Measurements from ENCODE around the gene MMP24.

DNA sequence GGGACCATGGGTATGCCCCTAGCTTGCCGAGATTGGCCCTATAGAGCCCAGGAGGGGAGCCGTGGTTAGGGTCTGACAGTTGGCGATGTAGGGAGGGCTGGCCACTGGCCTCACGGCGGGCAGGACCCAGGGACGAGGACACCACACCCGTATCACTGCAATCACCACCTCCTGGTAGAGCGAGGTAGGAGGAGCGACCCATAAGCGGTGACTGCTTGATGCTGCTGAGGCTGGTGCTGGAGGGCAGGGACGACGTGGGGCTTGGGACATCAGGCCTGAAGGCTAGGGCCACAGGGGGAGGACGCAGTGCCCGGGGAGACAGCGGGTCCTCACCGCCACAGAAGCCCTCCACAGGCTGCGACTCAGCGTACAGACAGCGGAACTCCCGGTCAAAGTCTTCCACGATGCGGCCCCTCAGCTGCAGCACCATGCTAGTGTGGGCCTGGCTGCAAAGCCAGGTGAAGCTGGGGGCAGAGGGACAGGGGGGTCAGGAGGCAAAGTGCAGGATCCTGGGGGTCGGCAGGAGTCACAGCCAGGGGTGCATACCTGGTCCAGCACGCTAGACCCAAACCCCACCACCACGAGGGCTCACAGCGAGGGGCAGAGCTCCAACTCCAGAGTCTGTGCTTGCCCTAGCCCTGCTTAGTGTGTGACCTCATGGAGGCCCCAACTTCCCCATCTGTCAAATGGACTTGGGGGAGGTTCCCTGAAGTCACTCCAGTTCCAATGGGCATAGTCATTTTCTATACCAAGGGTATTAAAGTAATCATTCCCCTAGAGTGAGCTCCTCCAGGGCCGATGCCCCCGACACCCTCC, 61.2 kb downstream of the MMP24 start:
- TF ChIP-seq CTCF (conservative IDR thresholded peaks at IDR 0.05; ENCODE audit: low read depth in 2 of 2) (no peak), EZH2 (IDR thresholded peaks at IDR 0.05; ENCODE audit: low read depth, unreplicated experiment) (no peak), POLR2AphosphoS5 (IDR thresholded peaks at IDR 0.05; ENCODE audit: low read depth) (no peak), EZH2phosphoT487 (IDR thresholded peaks at IDR 0.05; ENCODE audit: unreplicated experiment) (no peak), ZNF114 (CRISPR knock-in tag; IDR thresholded peaks at IDR 0.05) (no peak)
- TF ChIP-seq, protein P1, sequence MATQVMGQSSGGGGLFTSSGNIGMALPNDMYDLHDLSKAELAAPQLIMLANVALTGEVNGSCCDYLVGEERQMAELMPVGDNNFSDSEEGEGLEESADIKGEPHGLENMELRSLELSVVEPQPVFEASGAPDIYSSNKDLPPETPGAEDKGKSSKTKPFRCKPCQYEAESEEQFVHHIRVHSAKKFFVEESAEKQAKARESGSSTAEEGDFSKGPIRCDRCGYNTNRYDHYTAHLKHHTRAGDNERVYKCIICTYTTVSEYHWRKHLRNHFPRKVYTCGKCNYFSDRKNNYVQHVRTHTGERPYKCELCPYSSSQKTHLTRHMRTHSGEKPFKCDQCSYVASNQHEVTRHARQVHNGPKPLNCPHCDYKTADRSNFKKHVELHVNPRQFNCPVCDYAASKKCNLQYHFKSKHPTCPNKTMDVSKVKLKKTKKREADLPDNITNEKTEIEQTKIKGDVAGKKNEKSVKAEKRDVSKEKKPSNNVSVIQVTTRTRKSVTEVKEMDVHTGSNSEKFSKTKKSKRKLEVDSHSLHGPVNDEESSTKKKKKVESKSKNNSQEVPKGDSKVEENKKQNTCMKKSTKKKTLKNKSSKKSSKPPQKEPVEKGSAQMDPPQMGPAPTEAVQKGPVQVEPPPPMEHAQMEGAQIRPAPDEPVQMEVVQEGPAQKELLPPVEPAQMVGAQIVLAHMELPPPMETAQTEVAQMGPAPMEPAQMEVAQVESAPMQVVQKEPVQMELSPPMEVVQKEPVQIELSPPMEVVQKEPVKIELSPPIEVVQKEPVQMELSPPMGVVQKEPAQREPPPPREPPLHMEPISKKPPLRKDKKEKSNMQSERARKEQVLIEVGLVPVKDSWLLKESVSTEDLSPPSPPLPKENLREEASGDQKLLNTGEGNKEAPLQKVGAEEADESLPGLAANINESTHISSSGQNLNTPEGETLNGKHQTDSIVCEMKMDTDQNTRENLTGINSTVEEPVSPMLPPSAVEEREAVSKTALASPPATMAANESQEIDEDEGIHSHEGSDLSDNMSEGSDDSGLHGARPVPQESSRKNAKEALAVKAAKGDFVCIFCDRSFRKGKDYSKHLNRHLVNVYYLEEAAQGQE (IDR thresholded peaks at IDR 0.05; ENCODE audit: unreplicated experiment), result no peak

Data from GM23338 (cell line).